ENCODE results near the gene FAM53A.

- TF ChIP-seq, protein P1, sequence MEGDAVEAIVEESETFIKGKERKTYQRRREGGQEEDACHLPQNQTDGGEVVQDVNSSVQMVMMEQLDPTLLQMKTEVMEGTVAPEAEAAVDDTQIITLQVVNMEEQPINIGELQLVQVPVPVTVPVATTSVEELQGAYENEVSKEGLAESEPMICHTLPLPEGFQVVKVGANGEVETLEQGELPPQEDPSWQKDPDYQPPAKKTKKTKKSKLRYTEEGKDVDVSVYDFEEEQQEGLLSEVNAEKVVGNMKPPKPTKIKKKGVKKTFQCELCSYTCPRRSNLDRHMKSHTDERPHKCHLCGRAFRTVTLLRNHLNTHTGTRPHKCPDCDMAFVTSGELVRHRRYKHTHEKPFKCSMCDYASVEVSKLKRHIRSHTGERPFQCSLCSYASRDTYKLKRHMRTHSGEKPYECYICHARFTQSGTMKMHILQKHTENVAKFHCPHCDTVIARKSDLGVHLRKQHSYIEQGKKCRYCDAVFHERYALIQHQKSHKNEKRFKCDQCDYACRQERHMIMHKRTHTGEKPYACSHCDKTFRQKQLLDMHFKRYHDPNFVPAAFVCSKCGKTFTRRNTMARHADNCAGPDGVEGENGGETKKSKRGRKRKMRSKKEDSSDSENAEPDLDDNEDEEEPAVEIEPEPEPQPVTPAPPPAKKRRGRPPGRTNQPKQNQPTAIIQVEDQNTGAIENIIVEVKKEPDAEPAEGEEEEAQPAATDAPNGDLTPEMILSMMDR (IDR thresholded peaks at IDR 0.05): no peak
- TF ChIP-seq POLR2A (IDR thresholded peaks at IDR 0.05): no peak
Measured at GRCh38 chr4:1643971-1644735, 40.0 kb downstream of the FAM53A start.
